HG03095 (cell line): ENCODE results near the gene ELMO1.

Experiments
- ATAC-seq: cut with Tn5 transposase; IDR thresholded peaks from one replicate; pipeline ENCODE4 v1.9.1; 2021; ENCODE audit warnings: moderate library complexity; ENCODE audit not compliant: unreplicated experiment

ELMO1 gene

DNA sequence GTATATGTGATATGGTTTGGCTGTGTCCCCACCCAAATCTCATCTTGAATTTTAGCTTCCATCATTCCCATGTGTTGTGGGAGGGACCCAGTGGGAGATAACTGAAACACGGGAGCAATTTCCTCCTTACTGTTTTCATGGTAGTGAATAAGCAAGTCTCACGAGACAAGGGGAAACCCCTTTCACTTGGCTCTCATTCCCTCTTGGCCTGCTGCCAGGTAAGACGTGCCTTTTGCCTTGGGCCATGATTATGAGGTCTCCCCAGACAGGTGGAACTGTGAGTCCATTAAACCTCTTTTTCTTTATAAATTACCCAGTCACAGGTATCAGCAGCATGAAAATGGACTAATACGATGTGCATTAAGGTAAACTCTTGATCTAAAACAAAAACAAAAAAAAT is 367.2 kb downstream of the ELMO1 start:
- no peak for ATAC-seq

DNA sequence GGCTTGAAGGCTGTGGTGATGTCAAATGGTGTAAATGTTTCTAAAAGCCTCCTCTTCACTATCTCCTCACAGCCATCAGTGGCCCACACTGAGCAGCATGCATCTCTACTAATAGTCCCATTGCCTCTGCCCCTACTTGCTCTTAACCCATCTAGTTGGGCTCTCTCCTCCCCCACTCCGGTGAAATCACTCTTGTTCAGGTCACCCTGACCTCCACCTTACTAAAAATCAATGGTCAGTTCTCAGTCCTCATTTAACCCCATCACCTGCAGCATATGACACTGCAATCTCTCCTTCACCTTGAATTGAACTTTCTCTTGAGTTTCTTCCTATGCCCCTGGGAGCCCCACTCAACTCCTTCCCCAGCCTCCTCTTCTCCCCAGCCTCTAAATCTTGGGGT is 369.2 kb downstream of the ELMO1 start:
- ATAC-seq = no peak

DNA sequence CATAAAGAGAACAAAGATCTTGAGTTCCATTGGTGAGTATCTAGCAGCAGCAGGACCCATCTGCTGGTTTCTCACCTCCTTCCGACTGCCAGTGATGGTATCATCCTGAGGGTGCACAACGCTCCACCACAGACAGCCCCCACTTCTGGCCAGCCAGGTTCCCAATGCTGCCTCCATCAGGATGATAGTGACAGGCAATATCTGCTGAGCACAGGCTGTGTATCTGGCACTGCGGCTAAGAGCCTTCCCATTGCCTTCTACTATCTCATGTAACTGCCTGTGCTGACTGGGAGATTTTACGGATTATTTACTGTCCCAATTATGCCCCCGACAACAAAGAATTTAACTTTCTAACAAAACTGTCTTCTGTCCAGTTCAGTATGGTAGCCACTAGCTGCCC is 372.0 kb downstream of the ELMO1 start:
- ATAC-seq = no peak

DNA sequence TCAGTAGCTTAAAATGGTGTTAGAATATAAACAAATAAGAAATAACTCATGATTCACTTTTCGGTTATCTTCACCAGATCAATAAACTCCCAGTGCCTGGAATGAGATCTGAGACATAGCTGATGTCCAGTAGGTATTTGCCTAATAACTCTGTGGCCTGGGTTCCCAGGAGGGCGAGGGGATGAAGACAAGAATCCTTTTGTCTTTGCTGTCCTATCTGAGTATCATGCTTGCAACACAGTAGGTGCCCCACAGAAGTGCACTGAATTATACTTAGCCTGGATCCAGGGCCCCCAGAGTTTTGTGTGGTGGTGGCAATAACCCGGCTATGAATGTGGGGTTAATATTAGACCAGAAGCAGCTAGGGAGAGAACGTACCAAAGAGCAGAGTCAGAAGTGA is 374.3 kb downstream of the ELMO1 start:
- no peak for ATAC-seq

DNA sequence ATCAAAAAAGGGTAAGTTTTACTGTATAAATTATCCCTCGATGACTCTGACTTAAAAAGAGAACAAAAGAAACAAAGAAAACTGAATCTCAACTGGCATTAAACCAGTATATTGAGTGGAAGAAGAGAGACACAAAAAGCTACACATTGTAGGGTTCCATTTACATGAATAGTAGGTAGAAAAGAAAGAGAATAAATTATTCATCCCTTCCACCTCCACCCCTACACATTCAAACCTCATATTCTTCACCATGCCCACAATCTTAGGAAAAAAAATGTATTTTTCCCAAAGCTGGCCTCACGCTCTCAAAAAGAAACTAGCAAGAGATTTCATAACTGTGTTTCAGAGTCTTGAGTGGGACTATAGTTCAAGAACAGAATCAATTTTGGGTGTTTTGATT is 377.5 kb downstream of the ELMO1 start:
- ATAC-seq = no peak

DNA sequence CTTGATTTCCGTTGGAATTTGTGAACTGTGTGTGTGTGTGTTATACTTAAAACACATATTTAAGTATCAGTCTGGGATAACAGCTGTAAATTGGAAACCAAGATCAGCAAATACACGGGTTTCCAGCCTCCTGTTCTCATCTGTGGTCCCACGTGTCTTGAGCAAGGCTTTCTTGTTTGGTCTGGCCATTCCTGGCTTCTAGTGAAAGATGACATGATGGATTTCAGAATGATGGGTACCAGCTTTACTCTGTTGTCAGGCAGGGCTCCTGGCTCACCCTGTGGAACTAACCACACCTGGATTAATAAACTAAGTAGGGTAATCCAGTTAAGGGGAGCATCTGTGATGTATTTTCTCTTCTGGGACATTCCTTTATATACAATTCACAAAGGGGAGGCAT is 378.2 kb downstream of the ELMO1 start:
- no peak for ATAC-seq

DNA sequence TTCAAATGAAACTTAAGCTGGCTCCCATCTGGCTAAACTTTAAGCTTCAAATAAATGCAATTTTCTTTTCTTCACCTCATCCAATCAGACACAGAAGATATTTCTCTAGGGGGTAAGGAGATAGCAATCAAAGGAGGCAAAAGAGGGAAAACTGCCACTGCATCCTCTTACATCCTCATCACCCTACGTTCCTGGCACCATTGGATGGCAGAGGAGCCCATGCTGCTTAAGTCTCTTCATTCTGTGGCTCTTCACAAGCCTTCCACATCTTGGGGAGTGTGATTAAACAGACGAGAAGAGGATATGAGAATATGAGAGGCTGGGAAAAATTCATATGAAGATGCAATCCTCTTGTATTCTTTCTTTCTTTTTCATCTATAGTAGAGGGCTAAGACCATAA is 378.6 kb downstream of the ELMO1 start:
- no peak for ATAC-seq

DNA sequence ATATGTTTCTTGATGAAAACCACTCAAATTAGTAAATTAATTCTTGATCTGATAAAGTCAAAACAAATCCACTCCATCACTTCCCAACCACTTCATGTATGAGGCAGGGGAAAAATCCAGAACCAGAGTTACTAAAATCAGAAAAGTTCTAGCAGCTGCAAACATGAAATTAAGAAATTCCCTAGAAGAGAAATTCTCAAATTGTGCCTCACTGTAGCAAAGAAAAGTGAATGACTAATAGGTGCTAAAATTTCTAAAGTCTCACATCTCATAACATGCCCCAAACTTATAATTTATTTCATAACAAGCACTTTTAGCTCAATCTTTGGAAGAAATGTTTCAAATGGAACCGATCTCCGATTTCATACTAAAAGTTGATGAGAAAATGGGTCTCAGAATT is 379.3 kb downstream of the ELMO1 start:
- no peak for ATAC-seq

DNA sequence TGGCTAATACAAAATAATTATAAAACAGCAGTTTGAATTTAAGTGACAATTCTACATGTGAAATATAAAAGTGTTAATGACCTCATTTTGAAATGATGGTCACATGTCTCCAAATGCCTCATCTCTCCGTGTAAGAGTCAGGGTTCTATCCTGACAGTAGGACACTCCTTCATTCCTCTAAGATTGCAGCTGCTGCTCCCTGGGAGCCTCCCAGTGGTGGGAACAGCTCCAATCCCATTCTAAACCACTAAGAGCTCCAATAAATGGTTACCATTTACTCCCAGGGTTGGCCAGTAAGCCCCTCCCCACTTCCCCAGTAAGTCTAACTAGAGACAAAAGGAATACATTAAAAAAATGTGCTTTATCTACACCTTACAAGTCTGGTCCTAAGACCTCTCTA is 379.8 kb downstream of the ELMO1 start:
- ATAC-seq = no peak

DNA sequence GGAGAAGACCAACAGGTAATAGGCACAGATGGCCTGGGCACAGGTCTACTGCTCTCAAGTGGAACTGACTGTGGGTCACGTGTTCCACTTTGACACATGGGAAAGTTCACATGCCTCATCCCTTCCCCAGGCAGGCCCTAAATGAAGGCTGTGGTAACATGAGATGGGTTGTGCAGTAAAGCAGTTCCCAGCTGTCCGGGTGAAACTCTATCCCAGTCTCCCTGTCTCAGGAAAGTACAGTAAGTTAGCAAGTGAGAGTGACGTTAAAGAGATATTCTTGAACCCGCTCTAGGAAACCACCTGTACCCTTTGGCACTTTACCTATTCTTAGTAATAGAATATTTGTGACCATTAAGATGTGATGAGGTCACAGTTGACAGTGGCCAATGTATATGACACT is 380.6 kb downstream of the ELMO1 start:
- no peak for ATAC-seq

DNA sequence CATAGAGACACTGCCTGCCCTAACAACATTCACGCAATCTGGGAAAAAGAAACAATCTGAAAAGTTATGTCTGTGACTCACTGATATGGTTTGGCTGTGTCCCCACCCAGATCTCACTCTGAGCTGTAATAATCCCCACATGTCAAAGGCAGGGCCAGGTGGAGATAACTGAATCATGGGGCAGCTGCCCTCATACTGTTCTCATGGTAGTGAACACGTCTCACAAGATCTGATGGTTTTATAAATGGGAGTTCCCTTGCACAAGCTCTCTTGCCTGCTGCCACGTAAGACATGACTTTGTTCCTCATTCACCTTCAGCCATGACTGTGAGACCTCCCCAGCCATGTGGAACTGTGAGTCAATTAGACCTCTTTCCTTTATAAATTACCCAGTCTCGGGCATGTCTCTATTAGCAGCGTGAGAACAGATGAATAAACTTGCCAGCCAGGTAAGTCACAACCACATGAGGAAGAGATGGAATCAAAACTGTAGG is 382.8 kb downstream of the ELMO1 start:
- peak; percentile 45 for ATAC-seq

DNA sequence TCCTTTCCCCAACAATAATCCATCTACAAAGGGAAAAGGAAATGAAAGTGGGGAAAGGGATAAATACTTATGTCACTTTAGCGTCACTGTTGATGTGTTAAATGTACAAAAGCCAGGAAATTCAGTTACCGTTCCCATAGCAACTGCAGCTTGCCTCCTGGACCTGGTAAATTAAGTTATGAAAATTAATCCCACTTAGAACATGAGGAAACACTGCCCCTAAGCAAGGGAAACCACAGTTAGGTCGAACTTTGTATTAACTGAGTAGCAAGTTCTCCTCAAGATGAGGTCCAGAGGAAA is 386.2 kb downstream of the ELMO1 start:
- no peak for ATAC-seq

DNA sequence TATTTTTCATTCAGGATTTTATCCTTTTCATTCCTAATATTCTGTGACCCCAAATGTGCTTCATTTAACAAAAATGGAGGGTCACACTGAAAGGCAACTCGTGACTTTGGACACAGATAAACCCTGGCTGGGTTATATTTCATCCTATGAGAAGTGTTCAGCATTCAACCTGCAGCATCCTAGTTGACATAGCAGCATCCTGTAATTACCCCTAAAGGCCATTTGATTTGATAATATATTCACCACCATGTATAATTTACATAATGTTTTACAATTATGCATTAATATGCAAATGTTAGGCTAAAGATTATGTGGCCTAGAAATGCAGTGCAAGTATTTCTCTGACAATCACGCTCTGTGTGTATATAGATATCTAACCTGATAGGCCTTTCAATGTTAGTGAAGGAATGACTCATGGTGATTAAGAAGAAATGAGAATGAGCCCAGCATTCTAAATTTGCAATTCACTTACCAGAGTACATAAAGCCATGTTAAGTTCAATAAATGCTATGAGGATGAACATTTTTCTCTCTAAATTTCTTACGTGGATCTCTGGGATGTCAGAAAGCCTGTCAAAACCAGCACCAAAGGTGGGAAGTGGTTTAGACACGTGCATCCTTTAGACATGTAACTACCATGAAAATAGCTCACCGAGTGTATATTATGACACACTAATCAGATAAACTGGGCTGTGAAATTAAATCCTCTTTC is 386.7 kb downstream of the ELMO1 start:
- ATAC-seq = no peak

DNA sequence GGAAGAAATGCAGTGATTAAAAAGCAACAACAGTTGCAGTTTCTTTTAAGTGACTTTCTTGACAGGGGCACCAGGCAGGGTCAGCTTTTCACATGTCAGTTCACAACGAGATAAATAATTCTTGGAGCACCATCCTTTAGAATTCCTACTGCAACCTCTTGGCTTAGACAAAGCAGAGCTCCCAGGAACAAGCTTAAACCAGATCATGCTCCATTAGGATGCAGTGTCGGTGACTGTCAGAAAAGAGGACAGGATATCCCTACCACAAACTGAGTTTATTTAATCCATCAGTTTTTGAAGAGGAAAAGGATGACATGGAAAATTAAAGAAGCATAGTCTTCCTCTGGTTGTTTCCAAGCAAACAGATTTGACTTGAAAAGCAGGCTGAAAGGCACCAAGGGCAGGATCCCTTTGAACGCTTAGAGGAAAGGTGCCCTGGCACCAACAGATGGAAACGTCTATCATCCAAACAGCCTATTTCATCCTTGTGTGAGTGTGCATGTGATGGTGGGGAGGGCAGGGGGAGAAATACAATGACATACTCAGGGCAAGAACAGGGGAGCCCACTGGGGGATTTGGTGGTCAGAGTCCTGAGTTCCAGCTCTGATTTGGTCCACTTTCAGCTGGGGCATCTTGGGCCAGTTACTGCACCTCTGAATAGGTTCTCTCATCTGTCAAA is 392.3 kb downstream of the ELMO1 start:
- ATAC-seq = no peak

DNA sequence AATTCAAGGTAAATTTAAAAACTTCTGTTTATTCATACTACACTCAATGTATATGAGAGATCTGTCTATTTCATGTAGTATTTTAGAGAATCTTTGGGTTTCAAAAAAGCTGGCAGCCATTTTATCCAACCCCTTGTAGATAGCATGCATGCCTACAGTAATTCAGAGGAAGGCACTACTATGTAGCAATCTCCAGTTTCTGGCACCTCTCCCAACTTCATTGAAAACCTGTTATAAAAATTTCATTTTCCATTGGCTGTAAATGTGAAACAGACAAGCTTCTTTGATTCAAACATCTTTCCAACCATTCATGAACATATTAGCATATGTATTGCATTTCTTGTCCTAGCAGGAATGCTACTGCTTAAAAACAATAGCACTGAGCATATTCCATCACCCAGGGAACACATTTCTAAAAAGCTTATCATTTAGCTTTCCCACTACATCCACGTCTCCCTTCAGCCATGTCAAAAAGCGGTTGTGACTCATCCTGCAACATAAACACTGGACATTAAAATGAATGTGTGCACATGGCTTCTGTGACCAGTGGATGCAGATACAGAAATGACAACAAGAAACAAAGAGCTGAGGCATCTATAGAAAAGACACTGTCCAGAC is 393.9 kb downstream of the ELMO1 start:
- ATAC-seq = no peak

DNA sequence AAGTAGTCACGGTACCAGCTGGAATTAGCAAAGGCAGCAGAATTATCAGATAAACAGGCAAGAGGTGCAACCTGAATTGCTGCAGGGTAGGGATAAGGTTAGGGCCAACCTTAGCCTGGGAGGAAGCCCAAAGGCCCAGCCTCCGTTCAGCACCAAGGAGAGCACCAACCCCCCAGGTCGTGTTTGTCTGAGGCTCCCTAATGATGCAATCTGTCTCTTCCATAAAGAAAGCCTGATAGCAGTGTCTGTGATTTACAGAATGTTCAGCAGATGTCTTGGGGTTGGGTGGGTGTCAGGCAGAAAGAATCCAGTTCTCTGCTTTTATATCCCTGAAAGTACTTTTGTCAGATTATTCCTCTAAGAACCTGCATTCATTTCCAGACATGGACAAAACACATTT is 396.0 kb downstream of the ELMO1 start:
- no peak for ATAC-seq

DNA sequence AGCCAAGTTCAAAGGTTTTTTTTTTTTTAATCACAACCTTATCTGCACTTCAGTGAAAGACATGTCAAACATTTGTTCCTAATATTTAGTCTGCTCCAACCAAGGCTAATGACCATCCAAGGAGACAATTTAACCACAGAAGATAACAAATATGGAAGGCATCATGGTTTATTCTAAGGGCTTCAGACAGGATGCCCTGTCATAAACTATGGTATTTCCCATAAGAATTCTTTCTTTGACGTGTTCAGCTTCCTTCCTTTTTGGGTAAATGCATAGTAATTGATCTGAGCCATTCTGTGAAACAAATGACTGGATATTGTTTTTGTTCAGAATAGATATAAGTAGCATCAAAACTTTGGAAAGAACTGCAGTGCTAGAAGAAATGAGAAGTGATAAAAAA is 397.9 kb downstream of the ELMO1 start:
- no peak for ATAC-seq

DNA sequence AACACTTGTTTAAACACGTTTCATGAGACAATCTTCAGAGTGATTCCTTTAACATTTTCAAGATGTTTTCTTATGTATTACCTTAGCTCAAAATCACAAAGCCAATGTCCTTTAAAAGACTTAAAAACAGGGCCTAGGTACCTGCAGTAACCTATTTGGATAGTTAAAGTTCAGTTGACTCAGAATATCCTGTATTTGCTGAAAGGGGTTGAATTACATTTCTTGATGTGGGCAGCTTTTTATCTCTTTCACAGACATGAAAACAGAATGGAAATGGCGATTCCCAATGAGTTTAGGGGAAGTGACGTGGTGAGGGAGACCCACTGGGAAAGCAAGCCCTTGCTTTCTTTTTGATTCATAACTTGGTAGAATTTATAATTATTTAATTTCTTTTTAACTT is 400.0 kb downstream of the ELMO1 start:
- ATAC-seq = no peak

DNA sequence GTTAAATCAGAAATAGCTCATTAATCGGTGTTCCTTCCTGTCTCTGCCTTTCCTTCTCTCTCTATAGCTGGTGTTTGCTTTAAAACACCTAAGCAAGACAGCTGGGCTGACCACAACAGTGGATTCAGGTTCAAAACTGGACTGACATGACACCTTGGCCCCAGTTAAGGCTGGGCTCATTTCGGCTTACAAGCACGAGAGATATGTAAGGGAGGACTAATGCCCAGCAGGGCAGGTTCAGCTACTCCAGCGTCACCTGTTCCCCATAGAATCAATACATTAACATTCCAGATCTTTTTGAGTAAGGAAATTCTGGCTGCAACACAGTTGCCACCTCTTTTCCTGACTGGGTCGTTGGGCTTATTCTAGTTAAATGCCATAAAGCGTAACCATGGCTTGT is 401.4 kb downstream of the ELMO1 start:
- ATAC-seq = no peak

DNA sequence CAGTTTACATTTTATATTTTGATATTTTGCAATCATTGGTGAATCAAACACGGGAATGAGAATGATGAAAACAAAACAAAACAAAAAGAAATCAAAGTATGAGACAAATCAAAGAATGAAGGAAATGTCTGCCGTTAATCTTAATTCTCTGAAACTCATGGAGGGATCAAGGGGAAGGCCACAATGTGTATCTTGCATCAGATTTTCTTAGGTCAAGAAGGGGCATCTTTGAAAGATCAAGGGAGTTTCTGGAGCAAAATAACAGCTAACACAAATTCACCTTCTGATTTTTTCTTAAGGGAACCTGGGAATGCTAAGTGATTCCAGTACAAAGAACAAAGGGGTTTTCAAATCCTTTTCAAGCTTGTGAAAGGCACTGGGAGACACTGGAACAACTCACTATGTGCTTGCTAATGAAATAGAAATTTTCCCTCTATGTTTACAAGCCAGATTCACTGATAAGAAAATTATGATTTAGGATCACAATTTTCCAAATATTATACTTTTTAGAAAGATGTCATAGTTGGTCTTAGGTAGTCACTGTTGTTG is 402.1 kb downstream of the ELMO1 start:
- no peak for ATAC-seq

DNA sequence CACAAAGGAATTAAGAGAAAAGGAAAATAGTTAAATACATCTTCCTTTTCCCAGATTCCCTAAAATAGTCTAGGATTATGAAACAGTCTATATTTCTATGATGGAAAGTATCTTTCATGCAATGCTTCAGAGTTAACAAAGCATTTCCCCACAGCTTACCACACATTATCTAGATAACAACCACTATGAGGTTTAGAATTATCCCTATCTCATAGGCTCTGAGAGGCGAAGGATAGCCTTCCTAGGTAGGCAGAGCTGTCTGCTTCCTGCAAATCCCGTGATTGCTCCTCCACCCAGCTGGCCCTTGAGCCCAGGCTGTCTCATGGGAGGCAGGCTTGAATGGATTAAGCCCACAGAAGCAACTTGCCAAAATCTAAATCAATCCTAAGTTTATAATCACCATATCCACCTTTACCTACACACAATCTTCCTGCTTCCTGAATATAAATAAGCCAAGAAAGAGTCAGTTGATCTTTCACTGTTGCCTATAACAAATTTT is 402.9 kb downstream of the ELMO1 start:
- no peak for ATAC-seq

DNA sequence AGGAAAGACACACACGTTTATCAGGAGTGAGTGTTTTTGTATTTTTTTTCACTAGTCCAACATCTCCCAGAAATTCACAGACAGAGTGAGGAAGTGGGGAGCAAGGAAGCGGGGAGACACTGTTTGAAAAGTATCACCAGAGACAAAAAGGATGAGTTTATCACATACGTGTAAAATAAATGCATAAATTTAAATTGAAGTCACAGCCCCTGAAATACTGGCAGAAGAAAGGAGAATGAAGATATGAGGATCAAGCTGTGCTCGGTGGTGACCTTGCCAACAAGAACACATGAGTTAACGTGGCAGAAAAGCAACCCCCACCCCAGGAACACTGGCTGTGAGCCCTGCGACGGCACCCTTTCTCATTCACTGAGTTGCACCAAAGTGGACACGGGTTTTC is 407.2 kb downstream of the ELMO1 start:
- no peak for ATAC-seq
